Loucy (cell line): ENCODE data around the gene AK4.
A peak's percentile ranks its signal among the peaks of the same experiment; 100 is the strongest.
"Not testable (repeated sequence)": the region's sequence is repeated elsewhere in the genome, so short reads cannot be mapped to it uniquely, and the experiment has no call there.

ENCODE experiments used
- H2AFZ ChIP-seq: fragments of 200-600 bp; sonication (generic); 2 replicates; pipeline ENCODE4 v1.6.0; 2016; ENCODE audit warnings: antibody characterized with exemption, mild to moderate bottlenecking, low read length, moderate library complexity
- H3F3A ChIP-seq: fragments of 200-600 bp; 2 replicates; pipeline ENCODE4 v1.6.0; 2016; ENCODE audit warnings: antibody characterized with exemption, low read depth, mild to moderate bottlenecking
- H3K27me3 ChIP-seq: fragments of 200-600 bp; sonication (generic); 2 replicates; pipeline ENCODE4 v1.6.1; 2014; ENCODE audit warnings: low read length, mild to moderate bottlenecking; ENCODE audit not compliant: insufficient read depth, poor library complexity, severe bottlenecking
- H3K36me3 ChIP-seq: fragments of 200-600 bp; sonication (generic); 2 replicates; pipeline ENCODE4 v1.6.1; 2016; ENCODE audit warnings: low read length; ENCODE audit not compliant: insufficient read depth
- H3K4me1 ChIP-seq: fragments of 200-600 bp; sonication (generic); 2 replicates; pipeline ENCODE4 v1.5.1; 2014; ENCODE audit warnings: low read length, mild to moderate bottlenecking; ENCODE audit not compliant: insufficient read depth, poor library complexity, severe bottlenecking
- H3K4me2 ChIP-seq: fragments of 200-600 bp; sonication (generic); 2 replicates; pipeline ENCODE4 v1.6.0; 2014; ENCODE audit warnings: antibody characterized with exemption, low read length, low read depth, mild to moderate bottlenecking; ENCODE audit not compliant: poor library complexity, severe bottlenecking
- H3K4me3 ChIP-seq: fragments of 200-600 bp; sonication (generic); 2 replicates; pipeline ENCODE4 v1.5.1; 2014; ENCODE audit warnings: low read length, mild to moderate bottlenecking, mixed read lengths; ENCODE audit not compliant: poor library complexity, severe bottlenecking
- H3K79me2 ChIP-seq: fragments of 200-600 bp; sonication (generic); 2 replicates; pipeline ENCODE4 v1.6.1; 2014; ENCODE audit warnings: low read length; ENCODE audit not compliant: insufficient read depth
- H3K9ac ChIP-seq: fragments of 200-600 bp; sonication (generic); 2 replicates; pipeline ENCODE4 v1.6.0; 2014; ENCODE audit warnings: mild to moderate bottlenecking, low read depth, low read length, moderate library complexity; ENCODE audit not compliant: poor library complexity, severe bottlenecking
- H3K9me2 ChIP-seq: fragments of 200-600 bp; sonication (generic); replicated peaks from 2 replicates; pipeline ENCODE4 v1.6.1; 2016; ENCODE audit warnings: low read depth, low read length, mixed read lengths
- H3K9me3 ChIP-seq: fragments of 200-600 bp; sonication (generic); 2 replicates; pipeline ENCODE4 v1.6.1; 2014; ENCODE audit warnings: mild to moderate bottlenecking, antibody characterized with exemption, low read length, low read depth; ENCODE audit not compliant: insufficient read depth
- H4K20me1 ChIP-seq: fragments of 200-600 bp; sonication (generic); 2 replicates; pipeline ENCODE4 v1.6.0; 2014; ENCODE audit warnings: antibody characterized with exemption, low read length, mild to moderate bottlenecking; ENCODE audit not compliant: insufficient read depth, poor library complexity, severe bottlenecking
- CTCF ChIP-seq: fragments of 200-600 bp; sonication (generic); conservative IDR thresholded peaks from 2 replicates; pipeline ENCODE4 v1.5.1; 2014; ENCODE audit warnings: mild to moderate bottlenecking, antibody characterized with exemption, low read length
- EZH2phosphoT487 ChIP-seq: fragments of 200-600 bp; IDR thresholded peaks from 2 replicates; pipeline ENCODE4 v1.6.1; 2018; ENCODE audit warnings: antibody characterized with exemption, mild to moderate bottlenecking, moderate library complexity, borderline replicate concordance

AK4 gene

GRCh38 chr1:65148178-65148547, at the start of gene AK4:
TSS of gene AK4 (plus strand) at chr1:65148203. CDS start at chr1:65148408, 205 bp downstream.
- H3K4me2 ChIP-seq = peak within 1 kb of the TSS; percentile 83
- peak within 1 kb of the TSS; percentile 80 for H3K9ac ChIP-seq
- H4K20me1 ChIP-seq = peaks cover 29% of the 10 kb centered on the region
- H3K36me3 ChIP-seq, H3K27me3 ChIP-seq, H3K9me3 ChIP-seq, H3F3A ChIP-seq, H3K9me2 ChIP-seq: not testable (repeated sequence)
- peak within 1 kb of the TSS; percentile 70 for H2AFZ ChIP-seq
- peak within 1 kb of the TSS; percentile 85 for H3K4me3 ChIP-seq
- H3K79me2 ChIP-seq = peaks cover 51% of the 10 kb centered on the region
- peaks cover 44% of the 10 kb centered on the region for H3K4me1 ChIP-seq

- no peak overlapping the region for H3K4me3 ChIP-seq
- H3K9ac ChIP-seq = no peak overlapping the region
- H3F3A ChIP-seq = no peaks in the 10 kb centered on the region
- H3K4me2 ChIP-seq = no peak overlapping the region
- TF ChIP-seq CTCF (no peak), EZH2phosphoT487 (no peak)
- H3K4me1 ChIP-seq = no peaks in the 10 kb centered on the region
- no peaks in the 10 kb centered on the region for H3K36me3 ChIP-seq
- no peaks in the 10 kb centered on the region for H3K27me3 ChIP-seq
- no peaks in the 10 kb centered on the region for H3K9me2 ChIP-seq
- no peaks in the 10 kb centered on the region for H4K20me1 ChIP-seq
- H3K9me3 ChIP-seq = peaks cover 13% of the 10 kb centered on the region
- no peak overlapping the region for H2AFZ ChIP-seq
- no peaks in the 10 kb centered on the region for H3K79me2 ChIP-seq
Observed at GRCh38 chr1:65103807-65104206, 44.2 kb upstream of the AK4 start.

- H4K20me1 ChIP-seq = no peaks in the 10 kb centered on the region
- H2AFZ ChIP-seq = no peak overlapping the region
- no peaks in the 10 kb centered on the region for H3F3A ChIP-seq
- no peaks in the 10 kb centered on the region for H3K79me2 ChIP-seq
- H3K4me2 ChIP-seq = no peak overlapping the region
- no peak overlapping the region for H3K9ac ChIP-seq
- no peaks in the 10 kb centered on the region for H3K9me2 ChIP-seq
- no peak for TF ChIP-seq CTCF
- TF ChIP-seq EZH2phosphoT487 = no peak
- no peaks in the 10 kb centered on the region for H3K4me1 ChIP-seq
- no peaks in the 10 kb centered on the region for H3K27me3 ChIP-seq
- no peak overlapping the region for H3K4me3 ChIP-seq
- peaks cover 7% of the 10 kb centered on the region for H3K9me3 ChIP-seq
- H3K36me3 ChIP-seq = no peaks in the 10 kb centered on the region
Observed at GRCh38 chr1:65104854-65105534, 43.0 kb upstream of the AK4 start.

- no peak for TF ChIP-seq EZH2phosphoT487
- TF ChIP-seq CTCF = no peak
- Histone ChIP-seq H3K4me2 (no peak overlapping the region), H4K20me1 (no peaks in the 10 kb centered on the region), H3K27me3 (no peaks in the 10 kb centered on the region), H3K9me3 (peaks cover 4% of the 10 kb centered on the region; the same call in 1 of the 2 replicates), H3F3A (no peaks in the 10 kb centered on the region), H3K4me3 (no peak overlapping the region), H3K9ac (no peak overlapping the region), H2AFZ (no peak overlapping the region), H3K9me2 (no peaks in the 10 kb centered on the region), H3K79me2 (no peaks in the 10 kb centered on the region), H3K36me3 (no peaks in the 10 kb centered on the region), H3K4me1 (no peaks in the 10 kb centered on the region)
Observed at GRCh38 chr1:65105596-65105995, 42.4 kb upstream of the AK4 start.
